22Rv1 (cell line): ENCODE results near the gene KCNJ18.
"Not testable (repeated sequence)": the region's sequence is repeated elsewhere in the genome, so short reads cannot be mapped to it uniquely, and the experiment has no call there.

Experiments used
- ZFX ChIP-seq: fragments of 450-650 bp; IDR thresholded peaks from 2 replicates; pipeline ENCODE4 v1.6.1; 2017; ENCODE audit warnings: antibody characterized with exemption, borderline replicate concordance
- TF ChIP-seq, protein P1 (sequence below): fragments of 450-650 bp; IDR thresholded peaks from 2 replicates; pipeline ENCODE4 v1.5.1; 2017; ENCODE audit warnings: mild to moderate bottlenecking

DNA sequence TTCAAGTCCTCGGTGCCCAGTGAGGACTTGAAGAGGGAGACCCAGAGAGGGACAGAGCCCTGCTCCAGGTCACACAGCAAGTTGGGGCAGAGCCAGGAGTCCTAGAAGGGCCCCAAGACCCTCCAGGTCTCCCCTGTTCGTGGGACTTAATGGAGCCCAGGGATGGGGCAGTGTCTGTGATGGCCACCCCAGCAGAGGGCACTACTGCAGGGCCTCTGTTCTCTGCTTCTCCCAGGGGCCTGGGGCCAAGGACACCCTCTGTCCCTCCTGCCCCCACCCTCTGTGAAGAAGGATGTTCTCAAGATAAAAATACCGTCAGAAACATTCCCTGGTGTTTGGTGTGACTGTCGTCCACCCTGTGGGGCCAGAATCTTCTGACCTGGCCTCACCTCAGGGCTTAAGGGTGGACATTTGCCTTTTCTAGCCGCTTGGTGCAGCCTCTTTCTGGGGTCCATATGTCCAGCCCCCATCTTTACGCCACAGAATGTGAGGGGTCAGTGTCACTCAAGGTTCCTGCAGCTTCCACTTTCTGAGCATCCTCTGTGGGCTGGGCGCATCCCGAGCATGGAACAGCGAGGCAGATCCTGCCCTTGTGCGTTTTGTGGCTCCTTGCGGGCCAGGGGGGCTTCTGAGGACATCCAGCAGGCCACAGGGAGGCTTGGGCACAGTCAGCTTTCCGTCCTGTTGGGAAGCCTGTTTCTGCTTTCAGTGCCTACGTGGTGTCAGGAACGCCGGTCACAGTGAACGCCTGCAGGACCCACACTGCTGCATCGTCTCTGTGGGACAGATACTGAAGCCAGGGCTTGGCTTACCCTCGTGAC lies at the start of gene KCNJ18:
- TF ChIP-seq, protein P1, sequence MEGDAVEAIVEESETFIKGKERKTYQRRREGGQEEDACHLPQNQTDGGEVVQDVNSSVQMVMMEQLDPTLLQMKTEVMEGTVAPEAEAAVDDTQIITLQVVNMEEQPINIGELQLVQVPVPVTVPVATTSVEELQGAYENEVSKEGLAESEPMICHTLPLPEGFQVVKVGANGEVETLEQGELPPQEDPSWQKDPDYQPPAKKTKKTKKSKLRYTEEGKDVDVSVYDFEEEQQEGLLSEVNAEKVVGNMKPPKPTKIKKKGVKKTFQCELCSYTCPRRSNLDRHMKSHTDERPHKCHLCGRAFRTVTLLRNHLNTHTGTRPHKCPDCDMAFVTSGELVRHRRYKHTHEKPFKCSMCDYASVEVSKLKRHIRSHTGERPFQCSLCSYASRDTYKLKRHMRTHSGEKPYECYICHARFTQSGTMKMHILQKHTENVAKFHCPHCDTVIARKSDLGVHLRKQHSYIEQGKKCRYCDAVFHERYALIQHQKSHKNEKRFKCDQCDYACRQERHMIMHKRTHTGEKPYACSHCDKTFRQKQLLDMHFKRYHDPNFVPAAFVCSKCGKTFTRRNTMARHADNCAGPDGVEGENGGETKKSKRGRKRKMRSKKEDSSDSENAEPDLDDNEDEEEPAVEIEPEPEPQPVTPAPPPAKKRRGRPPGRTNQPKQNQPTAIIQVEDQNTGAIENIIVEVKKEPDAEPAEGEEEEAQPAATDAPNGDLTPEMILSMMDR: not testable (repeated sequence)
- not testable (repeated sequence) for TF ChIP-seq ZFX
